ENCODE measurements around the gene WDPCP.

DNA sequence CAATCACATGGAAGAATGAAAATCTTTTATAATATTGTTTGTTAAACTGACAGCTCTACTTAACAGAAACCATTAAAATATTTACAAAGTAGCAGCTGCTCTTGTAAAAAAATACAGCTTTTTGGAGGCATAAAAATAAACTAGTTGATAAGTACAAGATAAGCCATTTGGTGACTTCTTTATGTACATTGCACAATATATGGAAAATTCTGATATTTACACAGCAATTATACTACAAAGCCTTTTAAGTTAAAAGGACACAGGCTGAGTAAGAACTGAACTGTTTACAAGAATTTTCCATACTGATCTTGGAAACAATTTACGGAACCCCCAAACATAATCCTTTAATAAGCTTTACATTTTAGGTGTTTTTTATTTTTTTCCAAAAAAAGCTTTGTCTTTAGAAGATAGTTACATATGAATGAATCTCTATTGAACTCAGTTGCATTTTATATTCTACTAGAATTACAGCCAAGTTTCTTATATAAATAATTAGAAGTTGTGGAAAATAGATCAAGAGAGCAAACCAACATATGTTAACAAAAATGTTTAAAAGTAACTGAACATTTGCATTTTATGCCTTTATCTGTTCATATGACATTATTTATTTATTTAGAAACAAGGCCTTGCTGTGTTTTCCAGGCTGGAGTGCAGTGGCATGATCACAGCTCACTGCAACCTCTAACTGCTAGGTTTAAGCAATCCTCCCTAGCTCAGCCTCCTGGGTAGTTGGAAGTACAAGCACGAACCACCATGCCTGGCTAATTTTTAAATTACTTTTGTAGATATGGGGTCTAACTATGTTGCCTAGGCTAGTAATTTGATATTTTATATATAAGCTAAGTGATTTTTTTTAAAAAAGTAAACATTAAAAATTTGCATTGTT, 395.1 kb downstream of the WDPCP start:
- TF ChIP-seq, protein P1, sequence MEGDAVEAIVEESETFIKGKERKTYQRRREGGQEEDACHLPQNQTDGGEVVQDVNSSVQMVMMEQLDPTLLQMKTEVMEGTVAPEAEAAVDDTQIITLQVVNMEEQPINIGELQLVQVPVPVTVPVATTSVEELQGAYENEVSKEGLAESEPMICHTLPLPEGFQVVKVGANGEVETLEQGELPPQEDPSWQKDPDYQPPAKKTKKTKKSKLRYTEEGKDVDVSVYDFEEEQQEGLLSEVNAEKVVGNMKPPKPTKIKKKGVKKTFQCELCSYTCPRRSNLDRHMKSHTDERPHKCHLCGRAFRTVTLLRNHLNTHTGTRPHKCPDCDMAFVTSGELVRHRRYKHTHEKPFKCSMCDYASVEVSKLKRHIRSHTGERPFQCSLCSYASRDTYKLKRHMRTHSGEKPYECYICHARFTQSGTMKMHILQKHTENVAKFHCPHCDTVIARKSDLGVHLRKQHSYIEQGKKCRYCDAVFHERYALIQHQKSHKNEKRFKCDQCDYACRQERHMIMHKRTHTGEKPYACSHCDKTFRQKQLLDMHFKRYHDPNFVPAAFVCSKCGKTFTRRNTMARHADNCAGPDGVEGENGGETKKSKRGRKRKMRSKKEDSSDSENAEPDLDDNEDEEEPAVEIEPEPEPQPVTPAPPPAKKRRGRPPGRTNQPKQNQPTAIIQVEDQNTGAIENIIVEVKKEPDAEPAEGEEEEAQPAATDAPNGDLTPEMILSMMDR (IDR thresholded peaks at IDR 0.05), result no peak
- no peak for TF ChIP-seq POLR2AphosphoS5 (IDR thresholded peaks at IDR 0.05)
- TF ChIP-seq POLR2A (IDR thresholded peaks at IDR 0.05; ENCODE audit: low read depth), result no peak

All from esophagus muscularis mucosa (tissue), 3 donors.